ENCODE results near the gene GRPEL1.

GRPEL1 gene

DNA sequence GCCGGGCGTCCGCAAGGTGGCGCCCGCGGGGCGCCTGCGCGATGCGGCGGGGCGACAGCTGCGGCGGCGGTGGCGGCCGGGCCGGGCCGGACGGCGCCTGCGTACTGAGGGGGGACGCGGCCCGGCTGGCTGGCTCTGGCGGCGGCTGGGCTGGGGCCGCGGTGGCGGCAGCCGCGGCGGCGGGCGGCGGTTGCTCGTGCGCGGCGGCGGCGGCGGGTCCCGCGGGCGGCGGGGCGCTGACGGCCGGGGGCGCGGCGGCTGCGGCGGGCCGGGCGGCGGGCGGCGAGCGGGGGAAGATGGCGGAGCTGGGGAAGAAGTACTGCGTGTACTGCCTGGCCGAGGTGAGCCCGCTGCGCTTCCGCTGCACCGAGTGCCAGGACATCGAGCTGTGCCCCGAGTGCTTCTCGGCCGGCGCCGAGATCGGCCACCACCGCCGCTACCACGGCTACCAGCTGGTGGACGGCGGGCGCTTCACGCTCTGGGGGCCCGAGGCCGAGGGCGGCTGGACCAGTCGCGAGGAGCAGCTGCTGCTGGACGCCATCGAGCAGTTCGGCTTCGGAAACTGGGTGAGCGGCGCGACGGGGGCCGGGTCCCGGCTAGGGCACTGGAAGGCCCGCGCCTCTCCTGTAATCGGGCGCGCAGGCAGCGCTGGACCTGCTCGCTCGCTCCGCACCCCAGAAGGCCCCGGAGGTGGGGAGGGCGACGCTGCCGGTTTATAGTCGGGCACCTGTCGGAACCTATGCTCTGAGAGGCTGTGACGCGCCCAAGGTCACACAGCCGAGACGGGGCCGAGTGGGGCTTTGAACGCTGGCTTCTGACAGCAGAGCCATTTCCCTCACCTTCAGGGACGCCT lies 24.4 kb downstream of the GRPEL1 start, which contains the start of gene TADA2B:
Gene TADA2B, plus strand, starts transcription at position 89 of the 853 bp plus-strand sequence. Its CDS starts 208 bp downstream, at position 297.
- peak; percentile 21 to 61 (median 42) for DNase-seq

DNA sequence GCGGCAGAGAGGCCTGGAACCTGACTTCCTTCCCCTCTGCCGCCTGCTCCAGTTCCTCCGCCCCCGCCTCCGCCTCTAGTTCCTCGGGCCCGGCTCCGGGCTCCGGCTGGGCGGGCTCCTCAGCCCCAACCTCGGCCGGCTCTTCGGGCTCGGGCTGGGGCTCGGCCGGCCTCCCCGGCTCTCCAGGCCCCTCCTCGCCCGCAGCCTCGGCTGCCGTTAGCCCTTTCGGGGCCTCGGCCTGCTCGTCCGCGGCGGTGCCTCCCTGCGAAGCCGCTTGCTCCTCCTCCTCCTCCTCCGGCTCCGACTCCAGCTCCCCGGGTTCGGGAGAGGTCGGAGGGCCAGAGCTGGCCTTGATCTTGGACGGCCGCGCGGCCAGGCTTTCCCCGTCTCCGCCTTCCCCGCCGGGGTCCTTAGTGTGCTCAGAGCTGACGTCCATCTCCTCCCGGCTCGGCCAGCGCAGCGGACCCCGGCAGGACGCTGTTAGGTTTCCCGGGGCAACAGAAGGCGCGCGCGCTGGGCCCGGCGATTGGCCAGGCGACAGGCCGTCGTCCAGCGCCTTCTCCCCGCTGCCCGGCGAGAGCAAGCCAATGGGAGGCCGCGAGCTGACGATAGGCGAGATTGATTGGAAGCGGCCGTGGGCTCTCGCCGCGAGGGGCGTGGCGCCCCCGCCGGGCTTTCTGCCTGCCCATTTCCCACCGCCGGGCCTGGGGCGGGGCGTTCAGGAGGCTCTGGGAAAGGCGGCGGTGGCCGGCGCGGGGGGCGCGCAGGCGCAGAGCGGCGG lies 25.2 kb downstream of the GRPEL1 start:
- DNase-seq: peak; percentile 82 to 95 (median 88)

DNA sequence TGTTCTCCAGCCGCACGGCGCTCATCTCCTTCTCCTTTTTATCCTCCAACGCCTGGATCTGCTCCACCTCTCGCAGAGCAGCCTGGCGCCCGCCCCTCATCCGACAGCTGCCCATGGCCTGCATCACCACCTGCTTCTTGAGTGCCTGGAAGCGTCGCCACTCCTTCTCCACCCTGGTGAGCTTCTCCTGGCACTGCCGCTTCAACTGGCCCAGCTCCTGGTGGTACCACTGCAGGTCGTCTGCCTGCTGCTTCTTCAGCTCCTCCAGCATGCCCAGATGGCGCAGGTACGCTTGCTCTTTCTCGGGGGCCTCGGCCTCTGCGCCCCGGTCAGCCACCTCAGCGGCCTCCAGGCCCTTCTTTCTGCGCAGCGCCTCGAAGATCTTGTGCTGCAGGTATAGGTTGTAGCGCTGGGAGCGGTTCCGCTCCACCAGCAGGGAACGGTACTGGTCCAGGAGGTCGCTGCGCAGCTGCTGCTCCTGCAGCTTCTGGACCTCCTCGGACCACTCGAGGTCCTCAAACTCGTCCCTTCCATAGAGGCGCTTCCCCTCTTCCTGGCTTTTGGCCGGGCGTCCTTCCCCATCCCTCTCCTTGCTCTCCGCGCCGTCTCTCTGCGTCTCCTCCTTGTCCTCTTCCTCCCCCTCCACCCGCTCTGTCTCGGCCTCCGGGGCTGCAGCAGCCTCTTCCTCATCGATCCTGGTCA lies 25.9 kb downstream of the GRPEL1 start:
- peak in 1 of 5 donors; percentile 7 for DNase-seq

DNA sequence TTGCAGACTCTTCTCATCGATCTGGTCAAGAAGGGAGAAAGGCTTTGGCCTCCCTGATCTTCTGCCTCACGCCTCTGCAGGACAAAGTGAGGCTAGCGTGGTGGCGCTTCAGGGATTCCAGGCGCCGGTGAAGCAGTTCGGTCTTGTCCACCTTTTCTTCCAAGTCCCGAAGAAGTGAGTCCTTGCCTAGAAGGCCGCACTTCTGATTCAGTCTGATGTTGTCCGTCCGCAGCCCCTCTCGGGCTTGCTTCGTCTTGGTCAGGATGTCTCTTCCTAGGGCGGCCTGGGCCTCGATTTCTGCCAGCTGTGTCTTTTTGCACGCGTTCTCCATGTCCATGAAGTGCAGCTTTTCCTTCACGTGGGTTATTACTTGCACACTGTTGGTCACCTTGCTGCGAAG lies 26.6 kb downstream of the GRPEL1 start:
- DNase-seq: no peak

DNA sequence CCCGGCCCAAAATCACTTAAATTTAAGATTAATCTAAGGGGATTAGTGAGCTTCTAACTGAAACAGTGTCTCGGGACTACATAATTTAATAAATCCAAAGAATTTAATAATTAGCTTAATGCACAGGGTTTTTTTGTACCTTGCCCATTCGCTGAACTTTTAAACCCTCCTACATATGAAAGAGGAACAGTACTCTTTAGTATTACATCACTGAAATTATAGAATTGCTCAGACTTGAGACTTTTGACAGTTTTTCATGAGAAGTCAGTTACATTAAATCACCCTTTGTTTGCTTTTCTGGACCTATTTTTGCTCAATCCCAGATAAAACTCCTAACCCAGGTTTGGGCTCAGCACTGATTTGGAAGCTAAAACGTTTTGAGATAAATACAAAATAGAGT lies 27.1 kb downstream of the GRPEL1 start:
- DNase-seq: no peak

DNA sequence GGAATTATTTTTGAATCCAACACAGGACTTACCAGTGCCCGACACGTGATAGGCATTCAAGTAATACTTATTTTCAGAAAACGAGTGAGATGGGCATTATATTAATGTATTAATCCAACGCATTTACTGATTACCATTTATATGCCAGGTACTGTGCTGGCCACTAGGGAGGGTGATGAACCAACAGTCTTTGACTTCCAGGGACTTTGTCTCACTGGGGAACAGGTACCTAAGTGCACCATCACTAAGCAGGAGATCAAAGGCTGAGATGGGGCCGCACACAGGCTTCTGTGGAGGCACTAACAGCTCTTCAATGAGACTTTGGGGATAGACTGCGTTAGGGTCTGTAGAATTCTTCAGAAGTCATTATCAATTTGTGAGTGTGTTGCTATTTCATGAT lies 30.4 kb downstream of the GRPEL1 start:
- DNase-seq: no peak

DNA sequence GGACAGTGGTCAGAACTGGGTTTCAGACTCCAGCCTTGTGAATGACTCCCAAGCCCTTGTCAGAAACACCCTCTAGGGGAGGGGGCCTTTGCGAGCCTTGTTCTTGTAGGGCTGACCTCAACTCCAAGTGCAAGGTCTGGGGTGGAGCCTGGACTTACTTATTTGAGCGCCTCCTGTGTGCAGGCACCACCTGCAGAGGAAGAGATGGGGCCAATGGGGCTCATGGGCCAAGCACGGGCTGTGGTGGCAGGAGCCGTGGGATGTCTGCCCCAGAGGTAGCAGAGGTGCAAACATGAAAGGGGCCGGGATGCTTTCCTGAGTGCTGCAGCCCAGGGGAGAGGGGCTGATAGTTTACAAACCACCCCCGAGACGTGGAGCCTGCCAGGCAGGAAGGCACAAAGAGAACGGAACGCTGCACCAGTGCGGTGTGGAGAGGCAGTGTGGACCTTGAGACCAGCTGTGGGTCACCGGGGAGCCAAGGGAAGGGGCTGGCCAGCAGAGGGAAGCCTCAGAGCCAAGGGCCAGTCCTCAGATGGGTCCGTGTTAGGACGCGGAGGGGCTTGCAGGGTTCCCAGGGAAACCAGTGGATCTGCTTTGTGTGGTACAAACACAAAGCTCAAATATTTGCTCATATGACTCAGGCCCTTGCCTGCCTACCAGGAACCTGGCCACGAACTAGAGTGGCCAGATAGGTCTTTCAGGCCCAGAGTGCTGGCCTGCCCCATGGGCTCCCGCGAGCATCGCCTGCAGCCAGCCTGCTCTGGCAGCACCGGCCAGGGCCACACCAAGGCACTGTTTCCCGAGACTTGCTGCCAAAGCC lies 33.4 kb downstream of the GRPEL1 start:
- no peak for DNase-seq

DNA sequence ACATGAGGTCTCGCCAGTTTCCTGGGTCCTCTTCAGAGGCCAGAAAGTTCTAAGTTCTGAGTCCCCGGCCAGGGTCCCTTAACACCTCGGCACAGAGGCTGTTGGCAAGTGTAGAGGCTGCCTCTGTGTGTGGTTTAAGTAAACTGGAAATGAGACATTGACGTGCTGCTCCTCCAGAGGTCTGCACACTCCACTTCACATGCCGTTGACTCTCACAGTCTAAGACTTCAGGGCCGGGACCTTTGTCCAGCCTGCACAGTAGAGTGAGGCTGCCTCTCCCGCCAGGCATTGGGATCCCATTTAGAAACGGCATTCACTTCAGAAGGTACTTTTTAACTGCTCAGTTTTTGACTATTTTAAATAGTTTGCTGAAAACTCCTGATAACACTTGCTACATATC lies 35.3 kb downstream of the GRPEL1 start:
- DNase-seq: no peak

DNA sequence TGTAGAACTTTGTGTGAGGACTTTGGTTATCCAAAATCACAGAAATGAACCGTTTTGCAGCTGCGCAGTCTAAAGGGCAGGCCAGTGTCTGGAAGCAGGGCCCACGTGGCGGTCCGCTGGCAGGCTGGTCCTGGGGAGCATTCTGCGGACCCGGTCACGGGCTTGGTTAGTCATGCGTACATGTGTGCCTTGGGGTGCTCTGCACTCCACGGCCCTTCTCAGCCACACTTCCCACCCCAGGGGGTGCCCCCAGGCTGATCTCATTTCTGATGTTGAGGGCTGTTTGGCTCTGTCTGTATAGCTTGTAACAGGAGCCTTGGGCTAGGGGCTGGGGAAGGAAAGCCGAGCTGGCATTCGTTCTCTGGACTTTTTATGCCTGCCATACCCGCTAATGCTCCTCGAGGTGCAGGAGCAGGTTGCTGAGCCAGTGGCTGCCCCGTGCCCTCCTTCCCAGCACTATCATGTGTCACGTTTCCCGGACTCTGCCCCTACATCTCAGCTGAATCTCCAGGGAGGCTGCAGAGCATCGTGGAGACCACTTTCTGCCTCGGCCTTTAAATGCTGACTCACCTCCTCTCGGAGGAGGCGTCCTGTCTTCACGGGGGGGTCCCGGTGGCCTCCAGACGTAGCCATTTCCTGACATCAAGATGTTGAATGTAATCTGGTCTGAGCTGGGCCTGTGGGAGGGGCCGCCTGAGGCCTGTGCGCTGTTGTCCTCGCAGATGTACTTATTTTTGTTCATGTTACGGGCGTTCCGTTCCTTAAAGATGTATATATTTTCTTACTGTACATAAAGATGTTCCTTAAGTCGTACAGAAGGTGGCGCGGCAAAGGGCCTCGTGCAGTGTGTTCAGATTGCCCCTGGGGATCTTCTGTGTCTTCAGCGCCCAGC lies 36.1 kb downstream of the GRPEL1 start:
- DNase-seq: no peak

DNA sequence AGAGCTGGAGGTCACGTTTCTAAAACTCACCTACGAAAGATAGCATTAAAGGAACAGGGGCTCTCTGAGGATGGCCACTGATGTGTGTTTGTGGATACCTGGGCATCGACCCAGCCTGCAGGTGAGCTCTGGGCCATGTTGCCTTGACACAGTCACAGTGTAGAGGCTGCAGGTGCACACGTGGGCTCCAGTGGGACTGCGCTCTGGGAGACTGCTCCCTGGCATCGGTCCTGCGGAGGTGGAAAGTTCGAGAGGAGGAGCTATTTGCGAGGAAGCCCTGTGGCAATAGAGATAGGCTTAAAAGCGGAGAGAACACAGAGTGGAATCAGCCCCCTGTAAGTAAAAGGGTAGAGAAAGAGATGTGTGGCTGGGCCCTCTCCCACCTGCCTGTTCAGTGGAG lies 37.0 kb downstream of the GRPEL1 start:
- DNase-seq: no peak

DNA sequence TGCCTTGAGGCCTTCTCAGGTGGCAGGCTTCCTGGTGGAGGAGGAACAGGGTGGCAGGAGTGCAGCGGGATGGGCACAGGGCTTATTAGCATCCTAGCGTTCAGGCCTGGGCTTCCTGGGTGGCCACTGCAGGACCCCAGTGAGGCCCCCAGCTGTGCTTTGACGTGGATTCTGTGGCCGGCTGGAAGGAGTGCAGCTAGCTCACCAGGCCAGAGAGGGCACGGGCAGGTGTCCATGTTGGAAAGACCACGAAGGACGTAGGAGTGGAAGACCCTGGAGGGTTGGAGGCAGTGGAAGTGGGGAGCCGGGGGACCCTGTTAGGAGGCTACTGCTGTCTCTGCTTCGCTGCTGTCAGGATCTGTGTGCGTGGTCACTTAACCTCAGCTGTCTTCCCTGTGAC lies 37.9 kb downstream of the GRPEL1 start:
- DNase-seq: no peak

DNA sequence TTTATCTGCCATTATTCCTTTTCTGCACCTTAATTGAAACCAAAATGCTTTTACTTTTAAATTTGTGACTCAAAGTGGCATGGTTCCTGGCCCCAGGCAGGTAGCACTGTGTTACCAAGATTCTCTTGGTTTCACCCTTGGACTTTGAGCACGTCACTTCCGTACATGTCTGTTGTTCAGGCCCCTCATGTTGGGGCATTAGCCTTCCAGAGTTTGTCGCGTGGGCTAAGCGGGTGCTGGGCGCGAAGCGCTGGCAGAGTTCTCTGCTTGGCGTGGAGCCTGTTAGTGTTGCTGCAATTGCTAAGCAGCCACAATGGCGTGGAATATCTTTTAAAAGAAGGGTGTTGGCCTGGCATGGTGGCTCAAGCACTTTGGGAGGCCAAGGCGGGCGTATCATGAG lies 38.7 kb downstream of the GRPEL1 start:
- no peak for DNase-seq

DNA sequence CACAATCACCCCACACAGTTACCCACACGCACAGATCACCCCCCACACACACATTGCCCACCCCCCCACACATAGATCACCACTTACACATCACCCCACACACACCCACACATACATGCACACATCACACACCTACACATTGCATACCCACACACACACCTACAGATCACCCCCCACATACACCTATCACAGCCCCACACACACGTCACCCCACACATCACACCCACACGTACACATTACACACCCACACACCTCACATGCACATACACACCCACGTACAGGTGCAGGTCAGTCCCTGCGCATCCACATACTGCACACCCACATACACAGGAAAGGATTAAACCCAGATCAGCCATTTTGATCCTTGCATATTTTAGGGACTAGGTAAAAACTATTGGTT lies 40.0 kb downstream of the GRPEL1 start:
- no peak for DNase-seq

DNA sequence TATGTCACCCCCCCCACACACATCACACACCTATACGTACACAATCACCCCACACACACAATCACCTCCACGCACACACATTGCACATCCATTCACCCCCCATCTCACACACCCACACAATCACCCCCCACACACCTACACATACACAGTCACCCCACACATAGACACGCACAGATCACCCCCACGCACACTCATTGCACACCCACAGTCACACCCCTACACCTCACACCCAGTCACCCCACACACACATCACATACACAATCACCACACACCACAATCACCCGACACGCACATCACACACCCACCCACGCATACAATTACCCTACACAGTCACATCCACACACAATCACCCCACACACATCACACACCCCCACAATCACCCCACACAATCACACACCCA lies 40.6 kb downstream of the GRPEL1 start:
- DNase-seq: no peak

DNA sequence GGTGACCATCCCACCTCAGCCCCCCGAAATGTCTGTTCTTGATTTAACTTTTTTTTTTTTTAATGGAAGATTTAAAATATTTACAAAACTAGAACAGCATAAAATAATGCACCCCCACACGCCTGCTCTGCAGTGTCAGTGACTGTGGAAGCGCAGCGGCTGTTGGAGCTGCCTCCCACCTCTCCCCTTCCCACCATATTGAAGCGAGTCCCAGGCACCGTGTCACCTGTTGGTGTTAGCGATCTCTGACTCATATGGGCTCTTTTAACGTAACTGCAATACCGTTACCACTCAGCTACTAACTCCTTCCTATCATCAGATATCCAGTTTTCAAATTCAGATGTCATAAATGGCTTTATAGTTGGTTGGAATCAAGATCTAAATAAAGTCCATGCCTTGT lies 41.8 kb downstream of the GRPEL1 start:
- DNase-seq: no peak

DNA sequence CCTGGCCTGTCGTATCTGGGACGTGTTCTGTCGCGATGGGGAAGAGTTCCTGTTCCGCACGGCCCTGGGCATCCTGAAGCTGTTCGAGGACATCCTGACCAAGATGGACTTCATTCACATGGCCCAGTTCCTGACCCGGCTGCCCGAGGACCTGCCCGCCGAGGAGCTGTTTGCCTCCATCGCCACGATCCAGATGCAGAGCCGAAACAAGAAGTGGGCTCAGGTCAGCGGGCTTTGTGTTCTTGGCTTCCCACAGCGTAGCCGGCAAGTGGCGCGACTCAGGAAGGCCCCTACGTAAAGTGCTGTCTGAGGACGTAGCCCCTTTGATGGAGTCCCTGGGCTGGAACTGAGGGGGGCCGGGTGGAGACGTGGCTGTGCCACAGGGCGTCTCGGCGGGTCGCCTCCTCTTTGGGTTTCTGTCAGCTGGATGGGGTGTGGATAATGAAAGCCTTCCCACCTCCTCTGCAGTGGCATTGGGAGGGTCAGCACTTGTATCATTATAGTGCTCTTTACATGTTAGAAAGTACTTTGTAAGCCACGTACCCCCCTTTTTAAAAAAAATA lies 42.7 kb downstream of the GRPEL1 start:
- no peak for DNase-seq

DNA sequence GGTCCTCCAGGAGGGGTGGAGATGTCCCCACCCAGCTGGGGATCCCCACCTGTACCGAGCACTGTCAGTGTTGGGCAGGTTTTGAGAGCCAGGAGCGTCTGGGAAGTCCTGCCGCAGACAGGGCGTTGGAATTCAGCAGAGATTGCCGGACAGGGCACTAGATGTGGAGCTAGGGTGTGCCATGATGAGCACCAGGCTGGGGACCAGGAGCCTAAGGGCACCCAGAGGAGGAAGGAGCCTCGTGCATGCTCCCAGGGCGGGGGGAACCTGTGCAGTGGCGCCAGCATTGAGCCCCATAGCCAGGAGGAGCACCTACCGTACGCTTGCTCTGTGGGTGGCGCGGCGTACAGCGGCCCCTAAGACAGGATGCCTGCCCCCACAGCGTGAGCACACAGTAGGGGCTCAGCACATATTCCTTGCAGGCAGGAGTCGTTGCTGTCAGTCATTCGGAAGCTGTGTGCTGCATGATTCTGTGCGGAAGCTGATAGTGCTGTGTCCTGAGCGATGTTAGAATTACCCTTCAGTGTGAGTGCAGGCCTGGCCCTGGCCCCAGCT lies 43.5 kb downstream of the GRPEL1 start:
- DNase-seq: no peak

DNA sequence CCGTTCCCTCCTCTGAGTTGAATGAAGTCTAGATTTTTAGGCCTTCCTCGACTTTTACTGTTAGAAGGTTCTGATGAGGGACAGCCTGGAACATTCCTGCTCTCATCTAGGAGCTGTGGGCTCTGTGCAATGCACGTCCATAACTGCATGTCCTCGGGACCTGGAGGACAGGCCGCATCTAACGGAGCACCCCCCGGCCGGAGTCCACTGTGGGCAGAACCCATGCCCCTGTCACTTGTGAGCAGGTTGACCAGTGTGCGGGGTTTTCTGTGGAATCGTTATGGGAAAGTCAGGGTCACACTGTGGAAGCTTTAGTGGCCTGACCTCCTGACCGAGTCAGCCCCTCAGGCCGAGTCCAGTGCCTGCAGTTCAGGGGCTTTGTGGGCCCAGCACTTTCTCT lies 44.0 kb downstream of the GRPEL1 start:
- DNase-seq: no peak

DNA sequence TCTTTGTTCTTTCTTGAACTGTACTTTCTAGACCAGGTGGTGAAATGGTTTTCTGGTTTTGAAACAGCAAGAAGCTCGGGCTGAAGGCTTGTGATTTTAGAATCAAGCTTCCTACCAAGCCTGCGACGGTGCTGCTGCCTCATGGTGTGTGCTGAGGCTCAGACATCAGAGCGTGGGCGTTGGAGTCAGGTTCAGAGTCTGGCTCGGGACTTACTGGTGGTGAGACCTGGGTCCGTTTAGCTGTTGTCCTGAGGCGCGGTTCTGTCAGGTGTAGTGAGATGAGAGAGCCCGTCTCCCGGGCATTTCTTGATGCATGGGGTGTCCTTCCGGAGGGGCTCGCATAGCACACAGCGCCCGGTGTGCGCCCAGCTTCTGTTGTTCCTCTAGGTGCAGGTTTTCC lies 44.4 kb downstream of the GRPEL1 start:
- DNase-seq: no peak

DNA sequence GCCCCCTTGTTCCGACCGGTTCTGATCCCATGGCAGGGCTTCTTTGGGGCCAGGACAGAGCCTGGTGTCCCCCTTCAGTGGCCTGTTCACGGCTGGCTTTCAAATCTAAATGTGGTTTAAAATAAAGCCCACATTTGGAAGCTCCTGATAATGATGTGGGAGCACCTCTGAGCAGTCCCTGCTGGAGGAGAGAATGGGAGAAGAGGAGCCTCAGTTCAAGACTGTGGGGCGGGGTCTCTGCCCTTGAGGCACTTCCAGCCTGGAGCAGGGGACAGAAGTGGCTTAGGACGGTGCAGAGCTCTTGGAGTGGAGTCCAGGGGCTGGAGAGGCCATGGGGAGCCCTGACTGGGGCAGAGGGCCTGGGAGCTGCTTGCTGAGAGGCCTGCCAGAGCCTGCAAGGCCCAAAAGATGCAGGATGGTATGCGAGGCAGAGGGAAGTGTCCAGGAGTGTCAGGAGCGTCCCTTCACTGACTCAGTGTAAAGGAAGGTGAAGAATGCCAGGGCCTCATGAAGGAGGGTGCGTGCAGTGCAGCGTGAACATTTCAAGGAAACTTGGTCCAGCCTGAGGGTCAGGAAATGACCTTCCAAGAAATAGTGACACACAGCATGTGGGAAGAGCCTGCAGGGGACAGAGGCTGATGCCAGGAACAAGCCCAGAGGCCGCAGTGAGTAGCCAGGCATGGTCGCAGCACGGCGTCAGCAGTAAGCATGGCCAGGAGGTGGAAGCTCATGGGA lies 45.8 kb downstream of the GRPEL1 start:
- DNase-seq: no peak
